SHP77 treated with DMSO at 0.1 percent for 48 hours (cell line): ENCODE measurements around the gene PRCP.

Experiments used
- DNase-seq: peaks from one replicate; lab custom pipeline; 2025; lab: John Stamatoyannopoulos, UW

Gene PRCP

GRCh38 chr11:82778776-82779175 is 121.5 kb downstream of the PRCP start:
- no peak for DNase-seq

GRCh38 chr11:82776377-82776776 is 123.9 kb downstream of the PRCP start:
- no peak for DNase-seq

GRCh38 chr11:82775736-82776346 is 124.4 kb downstream of the PRCP start:
- peak; percentile 23 for DNase-seq

GRCh38 chr11:82775218-82775617 is 125.0 kb downstream of the PRCP start:
- no peak for DNase-seq
